Amygdala (tissue), 56 donors: ENCODE data around the gene FMR1NB.

Source experiments
- DNase-seq, 56 donors: peaks; one replicate each; lab custom pipeline; 2025; lab: John Stamatoyannopoulos, UW

Gene FMR1NB

GRCh38 chrX:148069759-148070503 lies 88.8 kb downstream of the FMR1NB start:
- DNase-seq: no peak

DNA sequence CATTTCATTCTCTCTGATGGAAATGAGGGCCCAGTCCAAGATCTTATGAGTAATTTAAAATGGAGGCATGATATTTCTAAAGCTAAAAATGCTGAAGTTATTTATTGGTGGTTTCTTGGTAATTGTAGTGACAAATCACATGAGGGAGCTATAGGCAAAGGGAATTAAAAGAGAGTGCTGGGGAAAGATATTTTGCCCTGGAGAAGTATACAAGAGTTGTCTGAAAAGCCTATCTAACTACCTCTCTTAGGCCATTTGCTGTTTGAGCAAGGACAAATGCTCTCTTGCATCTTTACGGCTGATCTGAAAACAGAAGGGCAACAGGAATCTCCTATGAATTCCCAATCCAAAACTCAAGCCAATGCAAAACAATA lies 89.4 kb downstream of the FMR1NB start:
- DNase-seq: no peak
